Colon (tissue), 2 donors: ENCODE data around the gene GNAT3.
A peak's percentile ranks its signal among the peaks of the same experiment; 100 is the strongest.

Experiments used
- FAIRE-seq: peaks from 2 replicates; lab custom pipeline; 2012; peaks lifted over from hg19 to GRCh38; lab: Jason Lieb, UNC
- donor health status: control.
- donor health status: control.

Gene GNAT3

GRCh38 chr7:80511964-80512363 is at the start of gene GNAT3:
Gene GNAT3 (minus strand): TSS chr7:80512064. CDS start chr7:80511926, 138 bp downstream.
- no peak for FAIRE-seq

GRCh38 chr7:80558116-80558515 is 46.3 kb upstream of the GNAT3 start:
- no peak for FAIRE-seq

- FAIRE-seq, result no peak
Measured at GRCh38 chr7:80552031-80552694, 40.3 kb upstream of the GNAT3 start.

GRCh38 chr7:80550005-80550404 is 38.1 kb upstream of the GNAT3 start:
- peak; percentile 57 for FAIRE-seq

GRCh38 chr7:80548840-80549530 is 37.1 kb upstream of the GNAT3 start:
- no peak for FAIRE-seq

GRCh38 chr7:80542398-80542797 is 30.5 kb upstream of the GNAT3 start:
- FAIRE-seq, result no peak

GRCh38 chr7:80540836-80541235 is 29.0 kb upstream of the GNAT3 start:
- FAIRE-seq, result no peak

GRCh38 chr7:80537091-80537490 is 25.2 kb upstream of the GNAT3 start:
- no peak for FAIRE-seq

GRCh38 chr7:80536426-80536825 is 24.6 kb upstream of the GNAT3 start:
- FAIRE-seq, result no peak

GRCh38 chr7:80533287-80533686 is 21.4 kb upstream of the GNAT3 start:
- FAIRE-seq, result no peak

GRCh38 chr7:80532153-80532552 is 20.3 kb upstream of the GNAT3 start:
- FAIRE-seq, result no peak

GRCh38 chr7:80530136-80530535 is 18.3 kb upstream of the GNAT3 start:
- no peak for FAIRE-seq

GRCh38 chr7:80529362-80529761 is 17.5 kb upstream of the GNAT3 start:
- FAIRE-seq, result no peak

- no peak for FAIRE-seq
Measured at GRCh38 chr7:80528689-80529088, 16.8 kb upstream of the GNAT3 start.

- FAIRE-seq, result no peak
Measured at GRCh38 chr7:80526472-80526871, 14.6 kb upstream of the GNAT3 start.

GRCh38 chr7:80524693-80525092 is 12.8 kb upstream of the GNAT3 start:
- no peak for FAIRE-seq

GRCh38 chr7:80521809-80522208 is 9.9 kb upstream of the GNAT3 start:
- FAIRE-seq, result no peak

GRCh38 chr7:80520199-80520598 is 8.3 kb upstream of the GNAT3 start:
- FAIRE-seq, result no peak

GRCh38 chr7:80517282-80517747 is 5.5 kb upstream of the GNAT3 start:
- FAIRE-seq, result no peak

GRCh38 chr7:80515298-80515697 is 3.4 kb upstream of the GNAT3 start:
- FAIRE-seq, result no peak

- no peak for FAIRE-seq
Measured at GRCh38 chr7:80510021-80510420, 1.8 kb downstream of the GNAT3 start.

GRCh38 chr7:80508440-80508839 is 3.4 kb downstream of the GNAT3 start:
- FAIRE-seq, result no peak

- no peak for FAIRE-seq
Measured at GRCh38 chr7:80505900-80506500, 5.9 kb downstream of the GNAT3 start.
